HCT116 (cell line): Measurements from ENCODE around the gene MFAP2. TPM values are rescaled to one million over a fixed set of nuclear protein-coding genes. Genes with fewer than 3 reads are reported as not detected.
"Not testable (repeated sequence)": the region's sequence is repeated elsewhere in the genome, so short reads cannot be mapped to it uniquely, and the experiment has no call there.

ENCODE experiments used
- ATAC-seq: fragments of 200-7000 bp; cut with Tn5 transposase; 2 replicates; pipeline ENCODE4 v1.9.1; 2020; ENCODE audit warnings: mild to moderate bottlenecking, moderate library complexity
- BruUV-seq: library from RNA; stranded (reverse); fragments of 400-500 nt; replicated peaks from 2 replicates; lab custom pipeline; 2021; lab: Mats Ljungman, UMichigan
- CTCF ChIA-PET: fragments of 300-600 bp; sonication (Branson Sonifier 250); formaldehyde crosslinking; loops from one replicate; lab custom pipeline; 2021; ENCODE audit warnings: antibody characterized with exemption; lab: Charles Lee
- POLR2A ChIA-PET: fragments of 300-600, 350-600 bp; sonication (Branson Sonifier 250); formaldehyde crosslinking; loops from one replicate; lab custom pipeline; 2021; ENCODE audit warnings: antibody characterized with exemption; lab: Charles Lee
- RAD21 ChIA-PET, 2 experiments: fragments of 300-600 bp; sonication (Branson Sonifier 250); formaldehyde crosslinking; loops; one replicate each; lab custom pipeline; 2023; ENCODE audit warnings: low total read pairs in 2 of 2; ENCODE audit not compliant: uncharacterized antibody in 2 of 2, unreplicated experiment in 2 of 2, low non-redundant PET in 1 of 2; lab: Charles Lee
- DNase-seq: peaks from one replicate; pipeline ENCODE4 v3.0.0-alpha.2; 2010; ENCODE audit warnings: low read depth, low spot score
- H2AFZ ChIP-seq: fragments of 200-600 bp; shearing (Covaris generic), sonication (generic); 2 replicates; pipeline ENCODE4 v1.6.1; 2017; ENCODE audit warnings: low read depth, mixed run types, mixed read lengths, antibody characterized with exemption, low read length; ENCODE audit not compliant: poor library complexity, severe bottlenecking
- H3K27ac ChIP-seq: 2 replicates; pipeline ENCODE4 v1.5.1; 2012; ENCODE audit warnings: low read depth, low read length
- H3K27me3 ChIP-seq: fragments of 200-600 bp; sonication (generic); 2 replicates; pipeline ENCODE4 v1.6.1; 2016; ENCODE audit warnings: mixed run types, low read length, mixed read lengths; ENCODE audit not compliant: insufficient read depth
- H3K36me3 ChIP-seq, 2 experiments: fragments of 200-500 bp in 1 of 2; fragments of 200-600 bp in 1 of 2; sonication (Bioruptor generic) in 1 of 2; sonication (generic) in 1 of 2; 2 replicates each; pipeline versions ENCODE4 v1.5.1 to v1.6.1; 2014 to 2016; ENCODE audit warnings: low read length in 2 of 2, inconsistent platforms in 1 of 2, mixed read lengths in 1 of 2, mixed run types in 1 of 2; ENCODE audit not compliant: insufficient read depth in 2 of 2, control insufficient read depth in 1 of 2
- H3K4me1 ChIP-seq, 2 experiments: fragments of 200-600 bp in 1 of 2; sonication (generic) in 1 of 2; 2 replicates each; pipeline versions ENCODE4 v1.5.1 to v1.6.1; 2012 to 2017; ENCODE audit warnings: low read length in 2 of 2, inconsistent platforms in 1 of 2, mild to moderate bottlenecking in 1 of 2, mixed read lengths in 1 of 2, mixed run types in 1 of 2, moderate library complexity in 1 of 2; ENCODE audit not compliant: insufficient read depth in 2 of 2, control insufficient read depth in 1 of 2
- H3K4me2 ChIP-seq: fragments of 200-600 bp; sonication (generic); 2 replicates; pipeline ENCODE4 v1.6.1; 2017; ENCODE audit warnings: mixed run types, low read length, mixed read lengths
- H3K4me3 ChIP-seq, 2 experiments: fragments of 200-600 bp in 1 of 2; sonication (generic) in 1 of 2; replicated peaks in 1 of 2; 2 replicates each; pipeline ENCODE4 v1.5.1; 2011 to 2016; ENCODE audit warnings: low read length in 2 of 2, control low read depth in 1 of 2, low read depth in 1 of 2, mild to moderate bottlenecking in 1 of 2, mixed read lengths in 1 of 2, mixed run types in 1 of 2
- H3K79me2 ChIP-seq: fragments of 200-600 bp; sonication (generic); 2 replicates; pipeline ENCODE4 v1.6.1; 2017; ENCODE audit warnings: mild to moderate bottlenecking, mixed run types, low read length, moderate library complexity, mixed read lengths; ENCODE audit not compliant: insufficient read depth
- H3K9ac ChIP-seq: fragments of 200-600 bp; sonication (generic); 2 replicates; pipeline ENCODE4 v1.6.1; 2016; ENCODE audit warnings: low read length, mixed read lengths
- H3K9me2 ChIP-seq: fragments of 200-600 bp; sonication (generic), shearing (Covaris generic); 2 replicates; pipeline ENCODE4 v1.6.1; 2017; ENCODE audit warnings: mixed run types, mild to moderate bottlenecking, moderate library complexity; ENCODE audit not compliant: insufficient read depth
- H3K9me3 ChIP-seq, 2 experiments: fragments of 200-500 bp in 1 of 2; fragments of 200-600 bp in 1 of 2; sonication (Bioruptor generic) in 1 of 2; sonication (generic) in 1 of 2; 2 replicates each; pipeline ENCODE4 v1.6.1; 2014 to 2017; ENCODE audit warnings: low read length in 2 of 2, mixed read lengths in 2 of 2, inconsistent platforms in 1 of 2, low read depth in 1 of 2, mild to moderate bottlenecking in 1 of 2, mixed run types in 1 of 2, moderate library complexity in 1 of 2; ENCODE audit not compliant: control insufficient read depth in 1 of 2, insufficient read depth in 1 of 2
- H4K20me1 ChIP-seq: fragments of 200-600 bp; sonication (generic), shearing (Covaris generic); 2 replicates; pipeline ENCODE4 v1.6.1; 2017; ENCODE audit warnings: mixed run types, mild to moderate bottlenecking, moderate library complexity; ENCODE audit not compliant: insufficient read depth
- CBX3 ChIP-seq: IDR thresholded peaks from 2 replicates; pipeline ENCODE4 v1.6.1; 2012; ENCODE audit warnings: low read depth
- EZH2phosphoT487 ChIP-seq: fragments of 200-600 bp; IDR thresholded peaks from 2 replicates; pipeline ENCODE4 v1.6.1; 2018; ENCODE audit warnings: antibody characterized with exemption, borderline replicate concordance
- JUND ChIP-seq: IDR thresholded peaks from 2 replicates; pipeline ENCODE4 v1.6.1; 2012
- POLR2A ChIP-seq: IDR thresholded peaks from 2 replicates; pipeline ENCODE4 v1.7.0; 2011; ENCODE audit warnings: borderline replicate concordance; ENCODE audit not compliant: insufficient read depth, insufficient read length; ENCODE audit errors: extremely low read depth
- POLR2AphosphoS5 ChIP-seq: IDR thresholded peaks from 2 replicates; pipeline ENCODE4 v1.6.1; 2011; ENCODE audit warnings: mild to moderate bottlenecking, low read depth, low read length, moderate library complexity
- REST ChIP-seq: IDR thresholded peaks from 2 replicates; pipeline ENCODE4 v1.6.1; 2012; ENCODE audit warnings: low read depth
- SIN3A ChIP-seq: IDR thresholded peaks from 2 replicates; pipeline ENCODE4 v1.6.1; 2012; ENCODE audit warnings: low read depth
- SRF ChIP-seq: IDR thresholded peaks from 2 replicates; pipeline ENCODE4 v1.6.1; 2012; ENCODE audit warnings: low read depth
- TCF7L2 ChIP-seq: IDR thresholded peaks from 2 replicates; pipeline ENCODE4 v1.7.0; 2011; ENCODE audit warnings: borderline replicate concordance, inconsistent platforms; ENCODE audit not compliant: insufficient read depth, insufficient read length; ENCODE audit errors: extremely low read depth
- ZFX ChIP-seq: fragments of 450-650 bp; IDR thresholded peaks from 2 replicates; pipeline ENCODE4 v1.6.1; 2017
- ZNF274 ChIP-seq: fragments of 200-500 bp; sonication (Bioruptor generic); IDR thresholded peaks from 2 replicates; pipeline ENCODE4 v1.6.1; 2014; ENCODE audit warnings: mild to moderate bottlenecking, low read depth, low read length, inconsistent platforms
- intact Hi-C: fragments of 100-400 bp; cut with micrococcal nuclease; formaldehyde crosslinking; loops from 2 replicates; pipeline ENCODE4 v1.10.0; 2022
- total RNA-seq: library from RNA; stranded (reverse); gene quantifications from one replicate; pipeline ENCODE4 v1.2.1, GENCODE V29; 2021; ENCODE audit not compliant: unreplicated experiment

The MFAP2 gene
- total RNA-seq, 1 experiment from 2014 or later = 63.1 TPM

- TF ChIP-seq REST (no peak), SRF (no peak), ZNF274 (no peak)
- TF ChIP-seq, all 23 proteins: peak for 0
Measured at GRCh38 chr1:16966282-16966681, 14.1 kb downstream of the MFAP2 start (continued).

DNA sequence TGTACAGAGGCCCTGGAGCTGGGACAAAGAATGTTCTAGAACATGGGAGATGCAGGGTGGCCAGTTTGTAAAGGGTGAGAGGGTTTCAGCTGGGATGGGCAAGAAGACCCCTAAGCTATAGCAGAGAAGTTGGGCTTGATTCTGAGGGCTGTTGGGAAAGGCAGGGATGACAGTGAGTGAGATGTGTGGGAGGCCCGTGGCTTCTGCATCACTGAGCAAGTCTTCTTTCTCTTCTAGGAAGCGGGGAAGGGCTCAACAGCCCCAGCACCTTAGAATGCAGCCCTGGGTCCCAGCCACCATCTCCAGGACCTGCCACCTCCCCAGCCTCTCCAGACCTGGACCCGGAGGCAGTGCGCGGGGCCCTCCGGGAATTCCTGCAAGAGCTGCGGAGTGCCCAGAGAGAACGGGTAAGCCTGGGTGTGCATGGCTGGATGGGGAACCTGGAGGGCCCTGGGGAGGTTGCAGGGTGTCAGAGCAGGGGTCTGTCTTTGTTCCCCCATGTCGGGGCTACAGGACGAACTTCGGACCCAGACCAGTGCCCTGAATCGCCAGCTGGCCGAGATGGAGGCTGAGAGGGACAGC lies 14.8 kb downstream of the MFAP2 start:
- Histone ChIP-seq H3K27me3 (no peaks in the 10 kb centered on the region), H3K36me3 (no peaks in the 10 kb centered on the region; a peak in 1 of 4 replicates), H3K9me3 (no peaks in the 10 kb centered on the region), H3K4me3 (no peak overlapping the region), H3K4me1 (peaks cover 6 to 11% of the 10 kb centered on the region in 2 experiments; a peak in 3 of 4 replicates), H3K4me2 (no peak overlapping the region), H3K79me2 (no peaks in the 10 kb centered on the region), H3K27ac (no peak overlapping the region), H3K9ac (no peak overlapping the region), H3K9me2 (no peaks in the 10 kb centered on the region), H4K20me1 (no peaks in the 10 kb centered on the region), H2AFZ (no peak overlapping the region)
- BruUV-seq = no TSS peak
- CTCF ChIA-PET = no interaction called here
- TF ChIP-seq POLR2A (no peak), JUND (no peak), EZH2phosphoT487 (no peak), TCF7L2 (no peak), CBX3 (no peak), ZFX (no peak), SRF (no peak), SIN3A (no peak), POLR2AphosphoS5 (no peak)
- DNase-seq (no peak), ATAC-seq (no peak)
- RAD21 ChIA-PET = no interaction called here
- POLR2A ChIA-PET = no interaction called here
- intact Hi-C loops = no loop called here

DNA sequence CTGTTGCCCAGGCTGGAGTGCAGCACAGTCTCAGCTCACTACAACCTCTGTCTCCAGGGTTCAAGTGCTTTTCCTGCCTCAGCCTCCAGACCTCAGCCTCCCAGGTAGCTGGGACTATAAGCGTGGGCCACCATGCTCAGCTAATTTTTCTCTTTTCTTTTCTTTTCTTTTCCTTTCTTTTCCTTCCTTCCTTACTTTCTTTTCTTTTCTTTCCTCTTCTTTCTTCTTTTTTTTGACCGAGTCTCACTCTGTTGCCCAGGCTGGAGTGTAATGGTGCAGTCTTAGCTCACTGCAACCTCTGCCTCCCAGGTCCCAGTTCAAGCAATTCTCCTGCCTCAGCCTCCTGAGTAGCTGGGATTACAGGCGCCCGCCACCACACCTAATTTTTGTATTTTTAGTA lies 16.3 kb downstream of the MFAP2 start:
- H3K4me2 ChIP-seq, H3K27me3 ChIP-seq, POLR2A ChIA-PET, H3K36me3 ChIP-seq, ATAC-seq, H3K9ac ChIP-seq, DNase-seq, H3K79me2 ChIP-seq, H3K27ac ChIP-seq, RAD21 ChIA-PET, H3K9me2 ChIP-seq, H4K20me1 ChIP-seq, H3K4me3 ChIP-seq, H3K9me3 ChIP-seq, H2AFZ ChIP-seq, BruUV-seq: not testable (repeated sequence)
- H3K4me1 ChIP-seq = peaks cover 12 to 17% of the 10 kb centered on the region in 2 experiments
- intact Hi-C loops = loop anchor here (5.0 kb wide), 1 partner anchor 48 kb away; the partner anchor contains the start of gene ATP13A2
- CTCF ChIA-PET = interaction anchor here (1.4 kb wide), 1 partner anchor 17 kb away, joined by 8 read pairs; the partner anchor contains the start of gene MFAP2
